Endothelial cell (in vitro differentiated cells): ENCODE results near the gene ABCF2. TPM values are rescaled to one million over a fixed set of nuclear protein-coding genes. Genes with fewer than 3 reads are reported as not detected.
A peak's percentile ranks its signal among the peaks of the same experiment; 100 is the strongest.

Experiments used
- DNase-seq: peaks from one replicate; pipeline ENCODE4 v3.0.0; 2021; ENCODE audit warnings: low spot score
- H3K27ac Mint-ChIP-seq: one replicate; pipeline ENCODE4 v1.8.0; 2021; ENCODE audit warnings: mixed read lengths, inconsistent platforms; ENCODE audit not compliant: unreplicated experiment
- H3K27me3 Mint-ChIP-seq: one replicate; pipeline ENCODE4 v1.8.0; 2021; ENCODE audit warnings: mild to moderate bottlenecking, moderate library complexity, mixed read lengths, inconsistent platforms; ENCODE audit not compliant: unreplicated experiment
- H3K36me3 Mint-ChIP-seq: one replicate; pipeline ENCODE4 v1.8.0; 2021; ENCODE audit warnings: mild to moderate bottlenecking, low read depth, mixed read lengths, inconsistent platforms; ENCODE audit not compliant: unreplicated experiment
- H3K4me1 Mint-ChIP-seq: one replicate; pipeline ENCODE4 v1.8.0; 2021; ENCODE audit warnings: mild to moderate bottlenecking, mixed read lengths, inconsistent platforms; ENCODE audit not compliant: unreplicated experiment
- H3K4me3 Mint-ChIP-seq: one replicate; pipeline ENCODE4 v1.8.0; 2021; ENCODE audit warnings: mild to moderate bottlenecking, mixed read lengths, inconsistent platforms; ENCODE audit not compliant: unreplicated experiment
- H3K9me3 Mint-ChIP-seq: one replicate; pipeline ENCODE4 v1.8.0; 2021; ENCODE audit warnings: mixed read lengths, inconsistent platforms; ENCODE audit not compliant: unreplicated experiment
- total RNA-seq: library from RNA; stranded (reverse); fragmentation: NEBNext Ultra II Directional; extraction: Animal tissue kit (Norgen Biotek cat#: 25700); gene quantifications from one replicate; pipeline ENCODE4 v1.2.1, GENCODE V29; 2021; ENCODE audit not compliant: unreplicated experiment
- TF ChIP-seq, protein P1 (sequence below): fragments of 200-600 bp; sonication (generic); IDR thresholded peaks from one replicate; pipeline ENCODE4 v1.5.0; 2021; ENCODE audit warnings: antibody characterized with exemption; ENCODE audit not compliant: unreplicated experiment

ABCF2 gene
- total RNA-seq, 1 donor from 2014 or later, result 39.6 TPM

DNA sequence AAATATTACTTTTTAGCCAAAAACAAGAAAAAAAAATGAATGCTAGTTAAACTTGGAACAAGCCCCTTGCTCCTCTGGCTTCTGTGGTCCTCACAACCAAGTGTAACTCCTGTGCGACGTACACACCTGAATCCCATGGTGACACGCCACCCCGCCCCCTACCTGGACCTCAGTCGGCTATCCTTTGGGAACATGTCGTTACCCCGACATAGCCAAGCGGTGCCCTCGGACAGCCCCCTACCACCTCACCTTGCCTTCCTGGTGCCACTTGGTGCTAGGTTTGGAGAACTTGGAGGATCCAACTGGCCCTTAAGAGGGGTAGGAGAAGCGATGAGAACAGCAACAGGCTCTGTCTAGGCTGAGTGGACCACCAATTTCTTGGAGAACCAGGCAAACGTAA, 33.5 kb upstream of the ABCF2 start:
- no peak overlapping the region for H3K4me3 Mint-ChIP-seq
- H3K27me3 Mint-ChIP-seq, result peaks cover 14% of the 10 kb centered on the region
- H3K27ac Mint-ChIP-seq, result no peak overlapping the region

DNA sequence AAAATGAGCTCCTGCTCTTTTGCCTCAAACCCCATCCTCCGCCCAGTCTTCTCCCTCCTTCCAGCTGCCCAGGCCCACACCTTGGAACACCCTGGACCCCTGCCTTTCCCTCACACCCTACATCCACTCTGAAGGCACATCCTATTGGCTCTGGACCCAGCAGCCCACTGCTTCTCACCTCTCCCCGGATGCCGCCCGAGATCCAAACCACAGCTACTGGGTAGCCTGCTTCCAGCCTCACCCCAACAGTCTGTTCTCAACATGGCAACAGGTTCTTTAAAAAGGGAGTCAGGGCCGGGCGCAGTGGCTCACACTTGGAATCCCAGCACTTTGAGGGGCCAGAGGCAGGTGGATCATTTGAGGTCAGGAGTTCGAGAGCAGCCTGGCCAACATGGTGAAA, 31.0 kb upstream of the ABCF2 start:
- TF ChIP-seq, protein P1, sequence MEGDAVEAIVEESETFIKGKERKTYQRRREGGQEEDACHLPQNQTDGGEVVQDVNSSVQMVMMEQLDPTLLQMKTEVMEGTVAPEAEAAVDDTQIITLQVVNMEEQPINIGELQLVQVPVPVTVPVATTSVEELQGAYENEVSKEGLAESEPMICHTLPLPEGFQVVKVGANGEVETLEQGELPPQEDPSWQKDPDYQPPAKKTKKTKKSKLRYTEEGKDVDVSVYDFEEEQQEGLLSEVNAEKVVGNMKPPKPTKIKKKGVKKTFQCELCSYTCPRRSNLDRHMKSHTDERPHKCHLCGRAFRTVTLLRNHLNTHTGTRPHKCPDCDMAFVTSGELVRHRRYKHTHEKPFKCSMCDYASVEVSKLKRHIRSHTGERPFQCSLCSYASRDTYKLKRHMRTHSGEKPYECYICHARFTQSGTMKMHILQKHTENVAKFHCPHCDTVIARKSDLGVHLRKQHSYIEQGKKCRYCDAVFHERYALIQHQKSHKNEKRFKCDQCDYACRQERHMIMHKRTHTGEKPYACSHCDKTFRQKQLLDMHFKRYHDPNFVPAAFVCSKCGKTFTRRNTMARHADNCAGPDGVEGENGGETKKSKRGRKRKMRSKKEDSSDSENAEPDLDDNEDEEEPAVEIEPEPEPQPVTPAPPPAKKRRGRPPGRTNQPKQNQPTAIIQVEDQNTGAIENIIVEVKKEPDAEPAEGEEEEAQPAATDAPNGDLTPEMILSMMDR, result no peak
- no peak overlapping the region for H3K27ac Mint-ChIP-seq
- H3K9me3 Mint-ChIP-seq, result no peaks in the 10 kb centered on the region
- no peak for DNase-seq
- no peak overlapping the region for H3K4me3 Mint-ChIP-seq
- peaks cover 4% of the 10 kb centered on the region for H3K4me1 Mint-ChIP-seq
- H3K36me3 Mint-ChIP-seq, result peaks cover 10% of the 10 kb centered on the region
- H3K27me3 Mint-ChIP-seq, result peaks cover 20% of the 10 kb centered on the region

More for the DNA sequence above, 33.5 kb upstream of the ABCF2 start:
- TF ChIP-seq, protein P1, result no peak
- Mint-ChIP-seq H3K9me3 (no peaks in the 10 kb centered on the region), H3K4me1 (peaks cover 2% of the 10 kb centered on the region), H3K36me3 (peaks cover 4% of the 10 kb centered on the region)
- DNase-seq, result no peak

DNA sequence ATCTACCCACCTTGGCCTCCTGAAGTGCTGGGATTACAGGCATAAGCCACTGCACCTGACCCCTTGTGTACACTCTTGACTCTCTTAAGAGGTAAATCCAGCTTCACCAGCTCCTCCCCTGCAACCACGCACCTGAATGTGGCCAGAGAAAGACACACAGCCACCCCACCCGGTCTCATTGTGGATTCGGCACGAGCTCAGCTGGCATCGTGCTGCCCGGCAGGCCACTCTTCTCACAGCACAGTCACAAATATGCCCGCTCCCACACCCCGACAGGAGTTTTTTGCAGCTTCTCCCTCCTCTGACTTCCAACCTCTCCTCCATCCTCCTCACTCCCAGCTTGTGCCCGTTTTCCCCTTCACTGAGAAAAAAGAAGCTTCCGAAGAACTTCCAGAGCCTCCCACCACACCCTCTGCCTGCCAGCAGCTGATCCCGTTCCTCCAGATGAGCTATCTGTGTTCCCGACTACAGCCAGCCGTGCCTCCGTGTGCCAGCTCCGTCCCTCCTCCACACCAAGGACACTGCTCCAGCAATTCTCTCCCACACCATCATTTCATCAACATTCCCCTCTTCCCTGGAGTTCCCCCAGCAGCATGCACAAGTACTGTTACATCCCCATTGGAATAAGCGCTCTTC, 29.5 kb upstream of the ABCF2 start:
- no peak overlapping the region for H3K4me3 Mint-ChIP-seq
- H3K27me3 Mint-ChIP-seq, result peaks cover 27% of the 10 kb centered on the region
- no peak for DNase-seq
- H3K4me1 Mint-ChIP-seq, result peaks cover 11% of the 10 kb centered on the region
- TF ChIP-seq, protein P1, result no peak
- peak overlapping the region; percentile 40 for H3K27ac Mint-ChIP-seq
- H3K9me3 Mint-ChIP-seq, result no peaks in the 10 kb centered on the region
- peaks cover 10% of the 10 kb centered on the region for H3K36me3 Mint-ChIP-seq

GRCh38 chr7:151255390-151255789, 28.4 kb upstream of the ABCF2 start:
- Mint-ChIP-seq H3K36me3 (peaks cover 10% of the 10 kb centered on the region), H3K27ac (no peak overlapping the region), H3K9me3 (no peaks in the 10 kb centered on the region), H3K4me1 (peaks cover 19% of the 10 kb centered on the region), H3K4me3 (peak overlapping the region; percentile 37), H3K27me3 (peaks cover 36% of the 10 kb centered on the region)
- no peak for DNase-seq
- TF ChIP-seq, protein P1, result no peak

- H3K9me3 Mint-ChIP-seq, result no peaks in the 10 kb centered on the region
- peaks cover 25% of the 10 kb centered on the region for H3K4me1 Mint-ChIP-seq
- no peak for DNase-seq
- no peak overlapping the region for H3K4me3 Mint-ChIP-seq
- H3K27me3 Mint-ChIP-seq, result peaks cover 41% of the 10 kb centered on the region
- H3K27ac Mint-ChIP-seq, result no peak overlapping the region
- H3K36me3 Mint-ChIP-seq, result peaks cover 10% of the 10 kb centered on the region
- TF ChIP-seq, protein P1, result no peak
Measured at GRCh38 chr7:151254851-151255250, 27.8 kb upstream of the ABCF2 start.
